PC-3 (cell line): ENCODE measurements around the gene SYNGR4. TPM values are rescaled to one million over a fixed set of nuclear protein-coding genes. Genes with fewer than 3 reads are reported as not detected.
"Not testable (repeated sequence)": the region's sequence is repeated elsewhere in the genome, so short reads cannot be mapped to it uniquely, and the experiment has no call there.

Experiments
- ATAC-seq: fragments of 200-7000 bp; cut with Tn5 transposase; 2 replicates; pipeline ENCODE4 v1.9.1; 2020; ENCODE audit warnings: mild to moderate bottlenecking, moderate library complexity
- Bru-seq: library from RNA; stranded (reverse); fragments of 400-500 nt; gene quantifications from one replicate; lab custom pipeline; 2021; lab: Mats Ljungman, UMichigan
- BruChase-seq, 2 experiments: library from RNA; stranded (reverse); fragments of 400-500 nt; gene quantifications; one replicate each; lab custom pipeline; 2021; lab: Mats Ljungman, UMichigan
- BruUV-seq: library from RNA; stranded (reverse); fragments of 400-500 nt; replicated peaks from 2 replicates; lab custom pipeline; 2021; lab: Mats Ljungman, UMichigan
- CTCF ChIA-PET: fragments of 300-600 bp; sonication (Branson Sonifier 250); formaldehyde crosslinking; loops from one replicate; lab custom pipeline; 2022; ENCODE audit warnings: antibody characterized with exemption; lab: Charles Lee
- POLR2A ChIA-PET: fragments of 300-600 bp; sonication (Branson Sonifier 250); formaldehyde crosslinking; loops from one replicate; lab custom pipeline; 2022; ENCODE audit warnings: antibody characterized with exemption; ENCODE audit not compliant: unreplicated experiment; lab: Charles Lee
- DNase-seq: peaks from one replicate; pipeline ENCODE4 v3.0.0-alpha.2; 2015
- H2AFZ ChIP-seq: fragments of 300-600 bp; sonication (generic); 2 replicates; pipeline ENCODE4 v1.6.0; 2016; ENCODE audit warnings: antibody characterized with exemption, low read length
- H3F3A ChIP-seq: fragments of 300-600 bp; sonication (generic); one replicate; pipeline ENCODE4 v1.6.0; 2017; ENCODE audit warnings: antibody characterized with exemption, low read length, control low read depth, mild to moderate bottlenecking; ENCODE audit not compliant: unreplicated experiment
- H3K27ac ChIP-seq: fragments of 300-600 bp; sonication (generic); 2 replicates; pipeline ENCODE4 v1.5.1; 2016; ENCODE audit warnings: mild to moderate bottlenecking, low read length
- H3K27me3 ChIP-seq: fragments of 300-600 bp; sonication (generic); 2 replicates; pipeline ENCODE4 v1.6.1; 2016; ENCODE audit warnings: low read length, mixed read lengths
- H3K36me3 ChIP-seq: fragments of 300-600 bp; sonication (generic); 2 replicates; pipeline ENCODE4 v1.6.1; 2016; ENCODE audit warnings: low read depth, mixed run types, low read length, mixed read lengths
- H3K4me1 ChIP-seq: fragments of 300-600 bp; sonication (generic); 2 replicates; pipeline ENCODE4 v1.5.1; 2016; ENCODE audit warnings: low read length; ENCODE audit not compliant: insufficient read depth
- H3K4me2 ChIP-seq: fragments of 300-600 bp; sonication (generic); 2 replicates; pipeline ENCODE4 v1.6.0; 2016; ENCODE audit warnings: low read length
- H3K4me3 ChIP-seq: fragments of 300-600 bp; sonication (generic); 2 replicates; pipeline ENCODE4 v1.5.1; 2016; ENCODE audit warnings: mild to moderate bottlenecking, low read length, mixed read lengths
- H3K79me2 ChIP-seq: fragments of 300-600 bp; sonication (generic); 2 replicates; pipeline ENCODE4 v1.6.1; 2017; ENCODE audit warnings: low read length, mixed read lengths
- H3K9ac ChIP-seq: fragments of 300-600 bp; sonication (generic); 2 replicates; pipeline ENCODE4 v1.6.0; 2016; ENCODE audit warnings: mild to moderate bottlenecking, low read length
- H3K9me2 ChIP-seq: fragments of 300-600 bp; sonication (generic); replicated peaks from 2 replicates; pipeline ENCODE4 v1.6.1; 2016; ENCODE audit warnings: mixed run types, low read length, mixed read lengths
- H3K9me3 ChIP-seq: fragments of 300-600 bp; sonication (generic); 2 replicates; pipeline ENCODE4 v1.6.1; 2016; ENCODE audit warnings: low read length, mixed read lengths
- H4K20me1 ChIP-seq: fragments of 300-600 bp; sonication (generic); 2 replicates; pipeline ENCODE4 v1.6.1; 2016; ENCODE audit warnings: low read length, mixed read lengths
- EZH2 ChIP-seq: fragments of 300-600 bp; sonication (generic); IDR thresholded peaks from one replicate; pipeline ENCODE4 v1.6.1; 2017; ENCODE audit warnings: antibody characterized with exemption, mild to moderate bottlenecking, low read length; ENCODE audit not compliant: unreplicated experiment
- EZH2phosphoT487 ChIP-seq: fragments of 300-600 bp; sonication (generic); IDR thresholded peaks from 2 replicates; pipeline ENCODE4 v1.6.1; 2018; ENCODE audit warnings: mild to moderate bottlenecking, antibody characterized with exemption, low read length, borderline replicate concordance
- intact Hi-C: fragments of 100-400 bp; cut with micrococcal nuclease; formaldehyde crosslinking; loops from 2 replicates; pipeline ENCODE4 v1.9.0; 2023
- long read RNA-seq: library from polyadenylated mRNA; unstranded; transcript quantifications from one replicate; pipeline ENCODE4 v2.0.0, GENCODE V29; 2021; ENCODE audit not compliant: unreplicated experiment
- total RNA-seq: library from RNA; depleted of rRNA; stranded (reverse); fragments of >200 nt; gene quantifications from 2 replicates; pipeline ENCODE4 v1.2.3, GENCODE V29; 2014; rRNA removed
- TF ChIP-seq, protein P1 (sequence below): fragments of 300-600 bp; sonication (generic); conservative IDR thresholded peaks from 2 replicates; pipeline ENCODE4 v1.5.1; 2017; ENCODE audit warnings: antibody characterized with exemption, low read depth, mild to moderate bottlenecking, low read length

Gene SYNGR4, protein sequence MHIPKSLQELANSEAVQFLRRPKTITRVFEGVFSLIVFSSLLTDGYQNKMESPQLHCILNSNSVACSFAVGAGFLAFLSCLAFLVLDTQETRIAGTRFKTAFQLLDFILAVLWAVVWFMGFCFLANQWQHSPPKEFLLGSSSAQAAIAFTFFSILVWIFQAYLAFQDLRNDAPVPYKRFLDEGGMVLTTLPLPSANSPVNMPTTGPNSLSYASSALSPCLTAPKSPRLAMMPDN
- total RNA-seq (not detected in 2 replicates), Bru-seq, nascent RNA (percentile 19 among the genes with signal in this experiment), BruChase-seq, experiment 1, labeled RNA remaining after a 6-hour chase (percentile 12 among the genes with signal in this experiment), BruChase-seq, experiment 2, labeled RNA remaining after a 2-hour chase (not detected)
- long read RNA-seq, partial matches to known transcripts = 0 of 1 reads
- long read RNA-seq, other reads (novel, unspliced or antisense) = 1 of 1 reads

GRCh38 chr19:48363810-48364597, at the start of gene SYNGR4, which contains the start of gene TMEM143:
Gene SYNGR4, plus strand, starts transcription at chr19:48364367. Its CDS starts 1,476 bp downstream, at chr19:48365843.
Gene TMEM143, minus strand, starts transcription at chr19:48363940. Its CDS starts 20 bp downstream, at chr19:48363920.
- no peak for TF ChIP-seq EZH2
- peak; percentile 82 for ATAC-seq
- H3K9me2 ChIP-seq = no peaks in the 10 kb centered on the region
- intact Hi-C loops = no loop called here
- BruUV-seq = no TSS peak
- peak within 1 kb of the TSS; percentile 42 for H3K27ac ChIP-seq
- no peaks in the 10 kb centered on the region for H3F3A ChIP-seq
- H3K79me2 ChIP-seq = no peaks in the 10 kb centered on the region
- peak within 1 kb of the TSS; percentile 82 for H2AFZ ChIP-seq
- H3K27me3 ChIP-seq = no peaks in the 10 kb centered on the region
- POLR2A ChIA-PET = interaction anchor here (0.7 to 1.1 kb wide), 2 partner anchors 31 to 129 kb away, joined by 4 to 6 read pairs; no protein-coding TSS in a partner anchor
- H3K4me2 ChIP-seq = peak within 1 kb of the TSS; percentile 95
- CTCF ChIA-PET = interaction anchor here (0.6 to 2.5 kb wide), 2 partner anchors 27 to 220 kb away, joined by 5 to 17 read pairs; partner anchors contain the start of gene KDELR1
- H3K4me3 ChIP-seq = peak within 1 kb of the TSS; percentile 66
- H3K4me1 ChIP-seq = peaks cover 5% of the 10 kb centered on the region; the same call in 1 of the 2 replicates
- DNase-seq = peak; percentile 97
- no peaks in the 10 kb centered on the region for H4K20me1 ChIP-seq
- H3K36me3 ChIP-seq = no peaks in the 10 kb centered on the region
- peak within 1 kb of the TSS; percentile 81 for H3K9ac ChIP-seq
- no peaks in the 10 kb centered on the region for H3K9me3 ChIP-seq

DNA sequence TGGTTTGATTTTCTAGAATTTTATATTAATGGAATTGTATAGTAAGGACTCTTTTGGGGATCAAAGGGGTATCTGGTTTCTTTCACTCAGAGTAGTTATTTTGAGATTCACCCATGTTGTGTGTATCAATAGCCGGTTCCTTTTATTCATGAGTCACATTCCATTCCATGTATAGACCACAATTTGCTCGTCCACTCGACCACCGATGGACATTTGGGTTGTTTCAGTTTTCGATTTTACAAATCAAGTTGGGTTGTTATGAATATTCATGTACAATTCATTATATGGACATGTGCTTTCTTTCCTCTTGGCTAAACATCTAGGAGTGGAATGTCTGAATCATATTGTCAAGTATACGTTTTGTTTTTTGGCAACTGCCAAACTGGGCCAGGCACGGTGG, 48.5 kb upstream of the SYNGR4 start:
- Histone ChIP-seq H2AFZ (no peak overlapping the region), H3K9ac (no peak overlapping the region), H3K9me2 (no peaks in the 10 kb centered on the region), H3K79me2 (no peaks in the 10 kb centered on the region), H4K20me1 (no peaks in the 10 kb centered on the region), H3K4me2 (no peak overlapping the region), H3K27ac (no peak overlapping the region), H3K27me3 (no peaks in the 10 kb centered on the region), H3F3A (no peaks in the 10 kb centered on the region), H3K9me3 (no peaks in the 10 kb centered on the region), H3K4me3 (no peak overlapping the region), H3K4me1 (peaks cover 19% of the 10 kb centered on the region), H3K36me3 (no peaks in the 10 kb centered on the region)
- no TSS peak for BruUV-seq
- DNase-seq = peak; percentile 20
- ChIA-PET CTCF (no interaction called here), POLR2A (no interaction called here)
- ATAC-seq = no peak
- TF ChIP-seq, protein P1, sequence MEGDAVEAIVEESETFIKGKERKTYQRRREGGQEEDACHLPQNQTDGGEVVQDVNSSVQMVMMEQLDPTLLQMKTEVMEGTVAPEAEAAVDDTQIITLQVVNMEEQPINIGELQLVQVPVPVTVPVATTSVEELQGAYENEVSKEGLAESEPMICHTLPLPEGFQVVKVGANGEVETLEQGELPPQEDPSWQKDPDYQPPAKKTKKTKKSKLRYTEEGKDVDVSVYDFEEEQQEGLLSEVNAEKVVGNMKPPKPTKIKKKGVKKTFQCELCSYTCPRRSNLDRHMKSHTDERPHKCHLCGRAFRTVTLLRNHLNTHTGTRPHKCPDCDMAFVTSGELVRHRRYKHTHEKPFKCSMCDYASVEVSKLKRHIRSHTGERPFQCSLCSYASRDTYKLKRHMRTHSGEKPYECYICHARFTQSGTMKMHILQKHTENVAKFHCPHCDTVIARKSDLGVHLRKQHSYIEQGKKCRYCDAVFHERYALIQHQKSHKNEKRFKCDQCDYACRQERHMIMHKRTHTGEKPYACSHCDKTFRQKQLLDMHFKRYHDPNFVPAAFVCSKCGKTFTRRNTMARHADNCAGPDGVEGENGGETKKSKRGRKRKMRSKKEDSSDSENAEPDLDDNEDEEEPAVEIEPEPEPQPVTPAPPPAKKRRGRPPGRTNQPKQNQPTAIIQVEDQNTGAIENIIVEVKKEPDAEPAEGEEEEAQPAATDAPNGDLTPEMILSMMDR = no peak
- TF ChIP-seq EZH2 (no peak), EZH2phosphoT487 (no peak)
- intact Hi-C loops = no loop called here

DNA sequence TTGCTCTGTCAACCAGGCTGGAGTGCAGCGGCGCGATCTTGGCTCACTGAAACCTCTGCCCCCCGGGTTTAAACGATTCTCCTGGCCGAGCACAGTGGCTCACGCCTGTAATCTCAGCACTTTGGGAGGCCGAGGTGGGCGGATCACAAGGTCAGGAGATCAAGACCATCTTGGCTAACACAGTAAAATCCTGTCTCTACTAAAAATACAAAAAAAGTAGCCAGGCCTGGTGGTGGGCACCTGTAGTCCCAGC, 46.5 kb upstream of the SYNGR4 start:
- peaks cover 31% of the 10 kb centered on the region for H3K4me1 ChIP-seq
- peak overlapping the region; percentile 16; the same call in 1 of the 2 replicates for H3K4me2 ChIP-seq
- H3K79me2 ChIP-seq, intact Hi-C loops, H3K27me3 ChIP-seq, H3K9me2 ChIP-seq, H3F3A ChIP-seq, H3K9ac ChIP-seq, H3K36me3 ChIP-seq, H4K20me1 ChIP-seq, BruUV-seq, H3K9me3 ChIP-seq, H2AFZ ChIP-seq, POLR2A ChIA-PET, H3K4me3 ChIP-seq, H3K27ac ChIP-seq, DNase-seq, ATAC-seq: not testable (repeated sequence)
- CTCF ChIA-PET = interaction anchor here (1.6 kb wide), 1 partner anchor 15 kb away, joined by 3 read pairs; no protein-coding TSS in a partner anchor
